Measurements from ENCODE around the gene AUNIP.

The AUNIP gene

DNA sequence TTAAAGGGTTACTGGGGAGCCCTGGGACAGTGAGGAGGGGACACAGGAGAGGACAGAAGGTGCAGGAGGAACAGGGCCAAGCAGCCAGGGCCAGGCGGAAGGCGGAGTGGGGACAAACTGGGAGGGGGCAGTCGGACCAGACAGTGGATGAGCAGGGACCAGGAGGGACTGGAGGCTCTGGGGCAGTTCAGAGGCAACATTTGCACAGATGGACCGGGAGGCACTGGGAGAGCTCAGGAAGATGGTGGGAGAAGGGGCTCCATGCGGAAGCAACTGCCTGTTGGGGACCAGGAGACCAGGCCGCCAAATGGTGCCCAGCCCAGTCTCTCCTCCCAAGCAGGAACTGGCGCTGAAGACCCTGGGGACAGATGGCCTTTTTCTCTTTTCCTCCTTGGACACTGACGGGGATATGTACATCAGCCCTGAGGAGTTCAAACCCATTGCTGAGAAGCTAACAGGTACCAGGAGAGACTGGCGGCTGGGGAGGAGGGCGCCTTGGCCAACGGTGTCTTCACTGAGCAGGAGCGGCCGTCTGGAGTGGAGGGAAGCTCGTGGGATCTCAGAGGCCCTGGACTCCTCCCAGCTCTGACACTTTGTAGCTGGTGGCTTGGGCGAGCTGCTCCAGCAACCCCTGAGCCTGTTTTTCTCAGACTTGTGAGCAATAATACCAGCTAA is 58.4 kb downstream of the AUNIP start:
- in situ Hi-C loops (cut with MboI; ENCODE audit: low sequenced_read_pairs): loop anchor here (25.0 kb wide), 1 partner anchor 389 kb away; the partner anchor contains the start of gene RHCE
- H3K4me3 ChIP-seq: peak overlapping the region; percentile 46

DNA sequence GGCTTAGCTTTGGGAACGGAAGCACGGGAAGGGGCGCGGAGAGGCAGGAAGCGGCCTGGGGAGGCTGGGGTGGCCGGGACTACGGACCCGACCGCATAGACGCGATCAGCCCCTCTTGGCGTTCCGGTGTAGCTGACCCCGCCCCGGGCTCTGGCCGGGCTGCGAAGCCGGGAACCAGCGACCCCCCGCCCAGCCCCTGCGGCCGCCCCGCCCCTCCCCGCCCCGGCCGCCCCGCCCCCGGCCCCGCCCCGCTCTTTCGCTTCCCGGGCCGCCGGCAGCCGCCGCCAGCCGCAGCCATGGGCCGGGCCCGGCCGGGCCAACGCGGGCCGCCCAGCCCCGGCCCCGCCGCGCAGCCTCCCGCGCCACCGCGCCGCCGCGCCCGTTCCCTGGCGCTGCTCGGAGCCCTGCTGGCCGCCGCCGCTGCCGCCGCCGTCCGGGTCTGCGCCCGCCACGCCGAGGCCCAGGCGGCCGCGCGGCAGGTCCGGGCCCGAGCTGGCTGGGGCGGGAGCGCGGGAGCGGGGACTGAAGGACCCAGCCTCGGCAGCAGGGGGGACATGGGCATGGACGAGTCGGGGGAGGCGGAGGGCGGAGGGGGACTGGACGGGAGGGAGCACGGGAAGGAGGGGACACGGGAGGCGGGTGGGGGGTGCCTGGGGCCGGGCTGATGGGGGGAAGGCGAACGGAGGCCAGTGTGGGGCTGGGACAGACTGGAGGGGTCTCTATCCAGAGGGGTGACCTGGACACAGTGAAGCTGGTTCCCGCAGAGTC is 59.1 kb downstream of the AUNIP start, which contains the start of gene SELENON:
SELENON (plus strand) TSS at position 259 of the 768 bp plus-strand sequence; CDS start at position 297, 38 bp downstream.
- DNase-seq (ENCODE audit: low spot score in 2 of 2): peak; percentile 40 to 84
- H3K4me3 ChIP-seq: peak within 1 kb of the TSS; percentile 46
- no peaks in the 10 kb centered on the region for H3K27me3 ChIP-seq (ENCODE audit: low read depth)
- peaks cover 11% of the 10 kb centered on the region; the same call in 1 of the 2 replicates for H3K36me3 ChIP-seq (replicated peaks)
- in situ Hi-C loops (cut with MboI; ENCODE audit: low sequenced_read_pairs): loop anchor here (25.0 kb wide), 1 partner anchor 388 kb away; the partner anchor contains the start of gene RHCE
- H3K4me1 ChIP-seq: peaks cover 15% of the 10 kb centered on the region
- H3K9me3 ChIP-seq: no peaks in the 10 kb centered on the region

More for the DNA sequence above, 58.4 kb downstream of the AUNIP start:
- peaks cover 15% of the 10 kb centered on the region for H3K4me1 ChIP-seq
- no peaks in the 10 kb centered on the region for H3K27me3 ChIP-seq (ENCODE audit: low read depth)
- peak in 1 of 2 experiments; percentile 32 for DNase-seq (ENCODE audit: low spot score in 2 of 2)
- H3K36me3 ChIP-seq (replicated peaks): peaks cover 18% of the 10 kb centered on the region
- no peaks in the 10 kb centered on the region for H3K9me3 ChIP-seq

DNA sequence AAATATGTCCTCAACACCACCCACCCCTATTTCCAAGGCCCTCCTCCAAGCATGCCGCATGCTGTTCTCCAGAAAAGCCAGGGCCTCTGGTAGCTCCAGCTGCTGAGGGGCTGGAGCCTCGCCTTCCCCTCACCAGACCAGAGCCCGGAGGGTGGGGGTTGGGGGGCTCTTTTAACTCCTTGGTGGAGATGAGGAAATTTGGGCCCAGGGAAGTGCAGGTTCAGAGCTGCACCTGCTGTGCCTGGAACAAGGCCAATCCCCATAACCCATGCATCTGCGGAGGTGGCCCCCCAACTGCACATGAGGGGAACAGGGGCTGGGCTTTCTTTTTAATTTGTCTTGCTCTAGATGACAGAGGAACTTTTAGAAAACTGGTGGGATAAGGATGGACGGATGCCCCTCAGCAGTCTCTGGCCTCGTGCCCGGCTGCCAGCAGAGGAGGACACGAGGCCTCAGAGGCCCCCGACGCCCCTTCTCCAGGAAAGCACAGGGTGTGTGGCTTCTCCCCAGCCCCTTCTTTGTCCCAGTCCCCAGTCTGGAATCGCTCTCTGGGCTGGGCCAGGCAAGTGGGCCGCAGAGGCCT is 59.8 kb downstream of the AUNIP start:
- H3K9me3 ChIP-seq: no peaks in the 10 kb centered on the region
- peak overlapping the region; percentile 34 for H3K4me3 ChIP-seq
- peaks cover 15% of the 10 kb centered on the region for H3K4me1 ChIP-seq
- DNase-seq (ENCODE audit: low spot score in 2 of 2): no peak
- H3K36me3 ChIP-seq (replicated peaks): 0 out of 2 replicates have a peak, but pooled peaks cover 6% of the 10 kb centered on the region
- no peaks in the 10 kb centered on the region for H3K27me3 ChIP-seq (ENCODE audit: low read depth)
- in situ Hi-C loops (cut with MboI; ENCODE audit: low sequenced_read_pairs): no loop called here

DNA sequence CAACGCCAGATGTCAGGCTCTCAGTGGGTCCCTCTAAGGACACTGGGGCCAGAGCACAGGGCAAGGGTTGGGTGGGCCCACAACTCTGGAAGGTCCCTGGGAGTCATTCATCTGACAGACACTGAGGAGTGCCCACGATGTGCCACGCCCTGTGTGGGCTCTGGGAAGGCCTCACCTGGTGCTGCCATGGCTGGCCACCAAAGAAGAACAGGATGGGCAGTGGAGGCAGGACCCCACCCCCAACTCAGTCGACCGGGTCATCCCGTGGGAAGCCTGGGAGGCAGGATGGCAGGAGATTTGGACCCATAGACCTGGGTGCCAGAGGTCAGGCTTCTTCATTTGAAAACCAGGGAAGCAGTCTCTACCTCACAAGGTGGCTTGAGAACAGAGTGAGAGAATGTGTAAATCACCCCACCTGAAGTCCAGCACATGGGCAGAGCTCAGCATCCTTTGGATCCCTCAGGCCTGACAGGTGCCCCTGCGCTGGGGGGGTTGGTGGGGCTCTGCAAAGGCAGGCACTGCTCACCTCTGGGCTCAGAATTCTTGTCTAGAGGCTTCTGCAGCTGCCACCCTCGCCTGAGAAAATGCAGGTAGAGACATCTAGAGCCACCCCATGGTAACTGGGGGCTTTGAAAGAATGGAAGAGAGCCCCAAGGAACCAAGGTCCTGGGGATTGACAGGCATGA is 60.4 kb downstream of the AUNIP start:
- Histone ChIP-seq H3K9me3 (no peaks in the 10 kb centered on the region), H3K4me3 (no peak overlapping the region), H3K4me1 (peaks cover 15% of the 10 kb centered on the region), H3K27me3 (ENCODE audit: low read depth) (no peaks in the 10 kb centered on the region), H3K36me3 (replicated peaks) (0 out of 2 replicates have a peak, but pooled peaks cover 3% of the 10 kb centered on the region)
- DNase-seq (ENCODE audit: low spot score in 2 of 2): no peak
- in situ Hi-C loops (cut with MboI; ENCODE audit: low sequenced_read_pairs): no loop called here

DNA sequence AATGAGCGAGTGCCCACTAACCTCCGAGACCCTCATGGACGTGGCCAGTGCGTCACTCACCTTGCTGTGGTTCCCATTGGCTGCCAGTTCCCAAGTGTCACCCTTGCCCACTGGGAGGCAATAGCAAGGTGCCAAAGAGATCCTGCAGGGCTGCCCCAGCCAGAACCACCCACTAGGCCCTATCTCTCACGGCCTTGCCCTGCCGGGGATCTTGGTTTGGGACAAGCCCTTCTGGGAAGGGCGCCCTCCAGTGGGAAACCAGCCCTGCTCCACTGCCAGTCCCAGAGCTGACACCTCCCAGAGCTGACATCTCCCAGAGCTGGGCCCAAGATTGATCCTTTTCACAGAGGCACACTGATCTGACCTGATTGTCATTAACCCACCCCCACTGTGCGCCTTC is 61.3 kb downstream of the AUNIP start:
- Histone ChIP-seq H3K9me3 (no peaks in the 10 kb centered on the region), H3K27me3 (ENCODE audit: low read depth) (no peaks in the 10 kb centered on the region), H3K4me3 (no peak overlapping the region), H3K36me3 (replicated peaks) (no peaks in the 10 kb centered on the region), H3K4me1 (peaks cover 13% of the 10 kb centered on the region)
- in situ Hi-C loops (cut with MboI; ENCODE audit: low sequenced_read_pairs): no loop called here
- DNase-seq (ENCODE audit: low spot score in 2 of 2): peak in 1 of 2 experiments; percentile 73

DNA sequence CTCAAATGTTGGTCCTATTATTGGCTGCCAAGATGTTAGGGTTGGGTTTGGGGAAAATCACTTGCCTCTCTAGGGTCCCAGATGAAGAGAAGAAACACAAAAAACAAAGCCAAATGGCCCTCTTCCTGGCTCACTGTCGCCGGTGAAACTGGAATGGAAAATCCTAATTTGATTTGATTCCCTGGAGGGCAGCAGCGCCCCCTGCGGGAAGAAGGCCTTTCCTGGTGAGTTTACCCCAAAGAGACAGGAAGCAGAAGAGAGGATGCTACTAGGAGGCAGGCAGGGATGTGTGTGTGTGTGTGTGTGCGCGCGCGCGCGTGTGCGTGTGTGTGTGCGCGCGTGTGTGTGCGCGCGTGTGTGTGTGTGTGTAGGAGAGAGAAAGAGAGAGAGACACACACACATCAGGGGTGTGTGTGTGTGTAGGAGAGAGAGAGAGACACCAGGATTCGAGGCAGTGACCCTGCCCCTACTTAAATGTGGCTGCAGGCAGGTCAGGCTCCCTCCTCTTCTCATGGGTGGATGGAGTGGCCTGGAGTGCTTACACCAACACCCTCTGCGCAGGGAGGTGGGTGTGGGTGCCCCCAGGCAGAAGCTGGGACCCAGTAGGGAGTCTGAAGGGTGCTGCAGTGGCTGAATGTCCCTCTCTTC is 62.3 kb downstream of the AUNIP start:
- Histone ChIP-seq H3K9me3 (no peaks in the 10 kb centered on the region), H3K4me1 (peaks cover 11% of the 10 kb centered on the region), H3K4me3 (no peak overlapping the region), H3K27me3 (ENCODE audit: low read depth) (no peaks in the 10 kb centered on the region), H3K36me3 (replicated peaks) (no peaks in the 10 kb centered on the region)
- in situ Hi-C loops (cut with MboI; ENCODE audit: low sequenced_read_pairs): no loop called here
- DNase-seq (ENCODE audit: low spot score in 2 of 2): peak; percentile 74 to 92

DNA sequence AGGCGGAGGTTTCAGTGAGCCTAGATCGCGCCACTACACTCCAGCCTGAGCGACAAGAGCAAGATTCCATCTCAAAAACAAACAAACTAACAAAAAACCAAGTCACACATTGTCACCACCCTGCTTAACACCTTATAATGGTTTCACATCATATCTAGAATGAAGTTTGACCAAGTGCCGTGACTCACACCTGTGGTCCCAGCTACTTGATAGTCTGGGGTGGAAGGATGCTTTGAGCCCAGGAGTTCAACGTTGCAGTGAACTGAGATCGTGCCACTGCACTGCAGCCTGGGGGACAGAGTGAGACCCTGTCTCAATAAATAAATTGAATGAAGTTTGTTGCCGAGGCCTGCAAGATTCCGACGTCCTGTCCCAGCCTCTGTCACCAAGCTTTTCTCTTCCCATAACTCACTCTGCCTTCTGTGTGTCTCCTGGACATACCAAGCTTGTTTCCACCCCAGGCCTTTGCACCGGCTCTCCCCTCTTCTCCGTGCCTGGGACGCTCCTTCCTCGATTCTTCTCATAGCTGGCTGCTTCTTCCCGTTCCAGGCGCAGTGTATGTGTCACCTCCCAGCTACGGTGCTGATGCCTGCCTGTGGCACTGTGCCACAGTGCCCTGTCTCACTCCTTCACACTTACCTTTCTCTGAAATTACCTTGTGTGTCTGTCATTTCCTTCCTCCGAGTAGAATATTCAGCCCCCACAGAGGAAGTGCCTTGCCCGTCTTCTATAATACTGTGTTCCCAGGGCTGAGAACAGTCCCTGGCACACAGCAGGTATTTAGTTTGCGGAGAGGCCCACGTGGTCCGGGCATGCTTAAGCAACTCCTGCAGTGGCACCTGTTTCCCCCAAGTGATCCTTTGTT is 63.1 kb downstream of the AUNIP start:
- no peak for DNase-seq (ENCODE audit: low spot score in 2 of 2)
- in situ Hi-C loops (cut with MboI; ENCODE audit: low sequenced_read_pairs): no loop called here
- Histone ChIP-seq H3K36me3 (replicated peaks) (no peaks in the 10 kb centered on the region), H3K9me3 (no peaks in the 10 kb centered on the region), H3K4me3 (no peak overlapping the region), H3K27me3 (ENCODE audit: low read depth) (no peaks in the 10 kb centered on the region), H3K4me1 (peaks cover 10% of the 10 kb centered on the region)

DNA sequence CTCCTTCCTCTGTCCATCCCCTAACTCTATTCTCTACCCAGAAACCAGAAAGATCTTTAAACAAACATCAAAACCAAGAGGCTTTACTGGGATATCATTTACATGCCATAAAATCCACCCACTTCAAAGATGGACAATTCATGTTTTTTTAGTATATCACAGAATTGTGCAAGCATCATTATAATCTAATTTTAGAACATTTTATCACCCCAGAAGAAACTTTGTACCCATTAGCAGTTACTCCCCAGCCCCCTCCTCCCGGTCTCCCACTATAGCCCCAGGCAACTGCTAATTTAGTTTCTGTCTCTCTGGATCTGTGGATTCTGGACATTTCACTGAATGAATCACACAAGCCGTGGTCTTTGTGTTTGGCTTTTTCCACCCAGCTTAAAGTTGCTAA is 64.0 kb downstream of the AUNIP start:
- in situ Hi-C loops (cut with MboI; ENCODE audit: low sequenced_read_pairs): no loop called here

DNA sequence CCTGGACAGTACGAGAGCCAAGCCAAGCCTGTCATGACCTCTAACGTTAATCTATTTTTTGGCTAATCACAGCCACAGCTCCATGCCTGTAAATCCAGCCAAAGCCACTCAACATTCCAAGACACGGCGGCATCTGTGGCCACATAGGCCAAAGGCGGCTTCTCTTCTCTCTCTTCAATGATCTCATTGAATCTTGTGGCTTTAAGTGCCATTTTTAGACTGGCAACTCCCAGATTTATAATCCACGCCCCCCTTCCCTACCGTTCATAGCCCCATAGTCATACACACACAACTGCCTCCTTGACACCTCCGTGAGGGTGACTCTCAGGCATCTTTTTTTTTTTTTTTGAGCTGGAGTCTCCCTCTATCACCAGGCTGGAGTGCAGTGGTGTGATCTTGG is 64.9 kb downstream of the AUNIP start:
- Histone ChIP-seq H3K4me3 (no peak overlapping the region), H3K9me3 (no peaks in the 10 kb centered on the region), H3K4me1 (no peaks in the 10 kb centered on the region; the same call in 1 of the 2 replicates), H3K27me3 (ENCODE audit: low read depth) (no peaks in the 10 kb centered on the region), H3K36me3 (replicated peaks) (no peaks in the 10 kb centered on the region)
- in situ Hi-C loops (cut with MboI; ENCODE audit: low sequenced_read_pairs): loop anchor here (5.0 kb wide), 1 partner anchor 172 kb away; no protein-coding TSS in a partner anchor
- no peak for DNase-seq (ENCODE audit: low spot score in 2 of 2)

More for the DNA sequence above, 64.0 kb downstream of the AUNIP start:
- H3K4me3 ChIP-seq: no peak overlapping the region
- H3K9me3 ChIP-seq: no peaks in the 10 kb centered on the region
- H3K36me3 ChIP-seq (replicated peaks): no peaks in the 10 kb centered on the region
- no peaks in the 10 kb centered on the region for H3K27me3 ChIP-seq (ENCODE audit: low read depth)
- peaks cover 4% of the 10 kb centered on the region for H3K4me1 ChIP-seq
- DNase-seq (ENCODE audit: low spot score in 2 of 2): no peak

DNA sequence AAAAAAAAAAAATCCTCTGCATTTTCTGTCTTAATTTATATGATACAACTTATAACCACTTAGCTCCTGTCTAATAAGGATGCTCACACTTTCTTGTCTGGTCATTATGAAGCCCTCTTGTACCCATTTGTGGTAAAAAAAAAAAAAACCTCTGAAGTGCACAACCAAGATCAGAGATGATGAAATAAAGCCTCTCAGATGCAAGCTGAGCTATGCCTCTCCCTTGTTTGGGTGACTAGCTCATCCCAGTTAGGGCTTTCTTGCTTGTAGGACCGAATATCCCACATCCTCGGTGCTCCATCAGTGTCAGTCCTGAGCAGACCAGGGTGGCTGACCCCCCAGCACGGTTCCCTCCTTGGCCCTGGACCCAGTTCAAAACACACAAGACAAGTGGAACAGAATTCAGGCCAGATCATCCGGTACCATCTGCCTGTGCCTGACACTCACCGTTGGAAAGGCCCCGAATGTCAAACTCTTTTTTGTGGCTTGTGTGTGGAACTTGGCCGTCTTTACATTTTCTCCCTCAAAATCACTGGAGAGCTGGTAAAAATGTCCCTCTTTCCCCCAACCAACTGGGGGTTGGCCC is 65.6 kb downstream of the AUNIP start:
- DNase-seq (ENCODE audit: low spot score in 2 of 2): no peak
- Histone ChIP-seq H3K4me3 (no peak overlapping the region), H3K36me3 (replicated peaks) (no peaks in the 10 kb centered on the region), H3K9me3 (no peaks in the 10 kb centered on the region), H3K27me3 (ENCODE audit: low read depth) (no peaks in the 10 kb centered on the region), H3K4me1 (no peaks in the 10 kb centered on the region)
- in situ Hi-C loops (cut with MboI; ENCODE audit: low sequenced_read_pairs): loop anchor here (5.0 kb wide), 1 partner anchor 171 kb away; no protein-coding TSS in a partner anchor

DNA sequence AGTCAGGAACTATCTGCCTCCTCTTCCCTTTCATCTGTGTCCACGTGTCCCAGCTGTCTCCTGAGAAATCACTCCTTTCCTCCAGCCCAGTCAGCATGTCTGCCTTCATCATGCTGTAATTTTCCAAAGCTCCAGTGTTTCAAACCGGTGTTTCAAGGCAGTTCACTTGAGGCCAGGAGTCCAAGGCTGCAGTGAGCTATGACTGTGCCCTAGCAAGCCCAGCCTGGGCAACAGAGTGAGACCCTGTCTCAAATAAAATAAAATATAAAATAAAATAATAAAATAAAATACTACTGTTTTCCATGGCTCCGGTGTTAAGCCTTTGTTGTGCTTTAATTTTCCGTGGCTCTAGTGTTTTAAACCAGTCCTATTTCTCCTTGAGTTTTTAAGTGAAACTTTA is 67.1 kb downstream of the AUNIP start:
- Histone ChIP-seq H3K4me3 (no peak overlapping the region), H3K36me3 (replicated peaks) (no peaks in the 10 kb centered on the region), H3K9me3 (no peaks in the 10 kb centered on the region), H3K4me1 (no peaks in the 10 kb centered on the region), H3K27me3 (ENCODE audit: low read depth) (no peaks in the 10 kb centered on the region)
- no peak for DNase-seq (ENCODE audit: low spot score in 2 of 2)
- in situ Hi-C loops (cut with MboI; ENCODE audit: low sequenced_read_pairs): loop anchor here (5.0 kb wide), 1 partner anchor 170 kb away; no protein-coding TSS in a partner anchor

DNA sequence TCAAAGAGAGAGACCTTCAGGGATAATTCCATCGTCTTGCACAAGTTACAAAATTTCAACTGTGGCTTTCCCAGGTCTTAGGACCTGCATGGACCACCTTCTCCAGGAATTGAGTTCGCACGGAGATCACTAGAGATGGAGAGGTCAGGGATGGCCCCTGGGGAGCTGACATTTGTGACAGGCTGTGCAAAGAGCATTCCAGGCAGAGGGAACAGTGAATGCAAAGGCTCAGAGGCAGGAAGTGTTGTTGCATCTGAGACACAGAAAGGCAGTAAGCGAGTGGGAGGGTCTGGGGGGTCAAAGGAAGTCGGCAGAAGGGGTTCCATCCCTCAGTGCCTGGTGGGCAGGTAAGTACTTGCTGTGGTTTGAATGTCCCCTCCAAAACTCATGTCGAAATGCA is 68.8 kb downstream of the AUNIP start:
- no peaks in the 10 kb centered on the region for H3K4me1 ChIP-seq
- H3K4me3 ChIP-seq: no peak overlapping the region
- in situ Hi-C loops (cut with MboI; ENCODE audit: low sequenced_read_pairs): loop anchor here (5.0 kb wide), 1 partner anchor 168 kb away; no protein-coding TSS in a partner anchor
- H3K9me3 ChIP-seq: no peaks in the 10 kb centered on the region
- H3K36me3 ChIP-seq (replicated peaks): no peaks in the 10 kb centered on the region
- DNase-seq (ENCODE audit: low spot score in 2 of 2): no peak
- no peaks in the 10 kb centered on the region for H3K27me3 ChIP-seq (ENCODE audit: low read depth)
